Measurements from ENCODE around the gene MYB.
"Not testable (repeated sequence)": the region's sequence is repeated elsewhere in the genome, so short reads cannot be mapped to it uniquely, and the experiment has no call there.

Gene MYB
- total RNA-seq: 3.7 to 6.3 reads per million in 2 donors

DNA sequence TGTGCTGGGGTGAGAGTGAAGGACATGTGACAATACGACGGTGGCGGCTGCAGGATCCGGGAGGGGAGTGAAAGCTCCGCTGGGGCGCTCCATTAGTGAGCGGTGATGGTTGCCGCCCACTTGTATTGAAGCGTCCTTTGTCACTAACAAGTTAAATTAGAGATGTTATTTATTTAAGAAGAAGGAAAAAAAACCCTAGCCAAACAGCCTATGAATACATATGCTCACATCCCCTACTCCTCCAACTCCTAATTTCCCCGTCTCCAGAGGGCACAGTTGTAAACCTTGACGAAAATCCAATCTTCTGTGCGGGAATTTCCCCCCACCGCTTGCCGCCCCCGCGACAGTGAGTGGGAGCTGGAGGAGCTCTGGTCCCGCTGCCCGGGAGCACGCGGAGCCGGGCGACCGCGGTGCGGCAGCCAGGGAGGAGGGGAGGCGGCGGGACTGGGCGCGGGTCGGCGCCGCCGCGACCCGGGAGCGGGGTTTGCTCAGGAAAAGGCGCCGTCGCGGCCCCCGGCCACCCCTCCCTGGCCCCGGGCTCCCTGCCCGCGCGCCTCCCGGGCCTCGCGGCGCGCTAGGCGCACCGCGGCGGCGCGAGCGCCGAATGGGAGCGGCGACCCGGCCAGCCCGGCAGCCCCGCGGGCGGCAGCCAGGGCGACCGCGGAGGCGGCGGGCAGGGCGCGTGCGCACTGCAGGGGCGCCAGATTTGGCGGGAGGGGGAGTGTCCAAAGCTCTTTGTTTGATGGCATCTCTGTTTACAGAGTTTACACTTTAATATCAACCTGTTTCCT, at the start of gene MYB:
TSS of gene MYB (plus strand) at position 767 of the 791 bp plus-strand sequence. CDS start 206 bp downstream, outside the sequence.
- DNase-seq: peak; percentile 37 to 91 (median 54)

DNA sequence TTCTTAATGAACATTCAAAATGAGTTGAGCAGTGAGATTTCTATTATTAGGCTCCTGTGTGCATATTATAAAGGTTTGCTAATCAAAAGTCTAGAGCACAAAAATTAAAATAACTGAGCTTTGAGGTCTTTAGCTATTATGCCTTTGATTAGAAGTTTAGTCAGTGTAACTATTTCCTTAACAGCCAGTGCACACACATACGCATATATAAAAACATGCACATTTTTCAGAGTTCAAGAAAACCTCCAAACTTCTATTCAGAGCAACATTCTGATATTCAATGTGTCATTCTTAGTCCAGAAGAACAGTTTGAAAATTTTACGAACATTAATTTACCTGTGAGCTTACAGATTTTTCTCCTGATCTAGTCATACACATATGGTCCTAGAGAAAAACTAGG, 48.3 kb upstream of the MYB start:
- no peak for DNase-seq

GRCh38 chr6:135135835-135136234, 45.3 kb upstream of the MYB start:
- no peak for DNase-seq

DNA sequence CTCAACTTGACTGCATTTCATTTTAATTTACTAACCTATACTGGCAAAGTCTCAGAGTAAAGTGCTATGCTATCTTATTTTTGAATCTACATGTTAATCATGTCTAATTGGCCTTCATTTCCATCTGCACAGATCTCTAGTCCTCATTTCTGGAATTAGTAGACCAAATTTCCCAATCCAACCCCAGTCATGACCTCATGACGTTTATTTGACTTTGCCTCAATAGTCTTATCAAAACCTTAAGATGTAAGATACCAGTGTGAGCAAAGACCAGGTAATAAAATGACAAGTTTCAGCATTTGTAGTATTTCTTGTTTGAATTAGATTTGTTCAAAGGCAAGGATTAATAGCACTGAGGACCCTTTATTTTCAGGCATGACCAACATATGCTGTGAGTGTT, 43.3 kb upstream of the MYB start:
- DNase-seq: no peak

GRCh38 chr6:135141182-135141581, 39.9 kb upstream of the MYB start:
- DNase-seq: no peak

GRCh38 chr6:135141728-135142127, 39.4 kb upstream of the MYB start:
- no peak for DNase-seq

DNA sequence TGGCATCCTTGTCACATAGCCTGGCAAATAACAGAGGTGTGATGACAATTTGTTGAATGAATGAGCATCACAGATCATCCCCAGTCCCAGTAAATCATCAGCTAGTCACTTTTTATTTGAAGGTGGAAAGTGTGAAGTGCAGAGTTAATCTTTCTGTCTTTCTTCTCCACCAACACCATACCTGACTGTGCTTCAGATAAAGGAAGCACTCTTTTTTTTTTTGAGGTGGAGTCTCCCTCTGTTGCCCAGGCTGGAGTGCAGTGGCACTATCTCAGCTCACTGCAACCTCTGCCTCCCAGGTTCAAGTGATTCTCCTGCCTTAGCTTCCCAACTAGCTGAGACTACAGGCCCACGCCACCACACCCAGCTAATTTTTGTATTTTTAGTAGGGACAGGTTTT, 38.9 kb upstream of the MYB start:
- DNase-seq: not testable (repeated sequence)

DNA sequence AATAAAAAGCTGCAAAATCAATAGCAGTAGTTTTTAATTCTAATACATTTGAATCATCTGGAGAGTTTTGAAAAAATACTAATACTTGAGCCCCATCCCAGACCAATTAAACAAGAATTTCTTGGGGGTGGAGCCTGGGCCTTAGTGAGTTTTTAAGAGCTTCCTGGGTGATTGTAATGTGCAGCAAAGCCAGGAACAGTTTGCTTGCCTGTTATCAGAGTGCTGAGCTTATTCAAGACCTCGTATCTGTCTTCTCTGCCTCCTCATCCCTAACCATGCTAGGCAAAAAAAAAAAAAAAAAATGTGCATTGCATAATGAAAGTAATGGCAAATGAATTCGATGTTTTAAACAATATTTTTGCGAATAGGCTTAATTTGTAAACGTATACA, 36.4 kb upstream of the MYB start:
- peak in 1 of 5 experiments; percentile 56 for DNase-seq

DNA sequence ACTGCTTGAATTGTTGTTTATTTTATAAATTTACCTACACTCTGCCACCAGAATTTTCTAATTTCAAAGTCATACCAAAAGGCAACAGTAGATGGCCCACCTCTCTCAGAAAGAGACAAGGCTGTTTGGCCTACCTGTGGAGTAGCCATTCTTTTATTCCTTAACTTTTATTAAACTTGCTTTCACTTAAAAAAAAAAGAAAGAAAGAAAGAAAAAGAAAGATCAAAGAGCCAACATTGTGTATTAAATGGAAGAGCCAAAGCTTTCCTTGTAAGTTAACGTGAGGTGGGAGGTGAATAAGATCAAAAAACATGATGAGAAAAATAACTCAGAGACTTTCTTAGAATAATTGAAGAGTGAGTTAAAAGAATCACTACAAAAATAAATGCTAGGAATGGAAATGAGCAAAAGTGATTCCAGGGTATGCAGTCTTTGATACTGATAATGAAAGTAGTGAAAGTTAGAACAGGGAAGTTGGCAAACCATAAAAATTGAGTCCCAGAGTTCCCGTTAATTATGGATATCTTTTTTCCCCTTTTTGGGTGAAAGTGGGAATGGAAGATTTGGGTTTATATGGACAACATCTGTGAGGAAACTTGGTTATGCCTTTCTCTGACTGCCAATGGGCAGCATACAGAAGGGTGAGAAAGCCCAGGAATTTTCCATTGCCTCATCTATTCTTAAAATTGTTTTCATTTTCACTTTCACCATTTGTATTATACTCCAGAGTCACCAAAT, 35.9 kb upstream of the MYB start:
- DNase-seq: peak in 2 of 5 experiments; percentile 15 to 77

- no peak for DNase-seq
Measured at GRCh38 chr6:135146162-135146934, 34.8 kb upstream of the MYB start.

GRCh38 chr6:135147637-135148592, 33.2 kb upstream of the MYB start:
- peak in 1 of 5 experiments; percentile 55 for DNase-seq

- DNase-seq: no peak
Measured at GRCh38 chr6:135148889-135149288, 32.2 kb upstream of the MYB start.

DNA sequence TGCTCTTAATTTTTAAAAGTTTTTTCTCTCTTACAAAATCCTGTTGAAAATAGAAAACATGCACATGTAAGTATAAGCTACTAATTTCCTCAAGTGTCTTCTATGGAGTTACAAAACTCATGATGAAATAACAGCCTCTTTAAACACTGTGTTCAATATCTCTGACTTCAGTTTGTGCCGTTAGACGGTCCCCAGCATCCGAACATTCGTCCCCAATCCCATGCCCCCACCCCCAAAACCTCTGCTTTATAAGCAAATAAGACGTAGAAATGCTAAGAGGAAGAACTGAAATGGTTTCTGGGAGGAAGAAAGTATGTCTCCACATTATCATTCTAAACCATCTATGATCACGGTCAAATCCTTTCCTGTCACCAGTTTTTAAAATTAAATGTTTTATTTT, 31.7 kb upstream of the MYB start:
- DNase-seq: no peak

DNA sequence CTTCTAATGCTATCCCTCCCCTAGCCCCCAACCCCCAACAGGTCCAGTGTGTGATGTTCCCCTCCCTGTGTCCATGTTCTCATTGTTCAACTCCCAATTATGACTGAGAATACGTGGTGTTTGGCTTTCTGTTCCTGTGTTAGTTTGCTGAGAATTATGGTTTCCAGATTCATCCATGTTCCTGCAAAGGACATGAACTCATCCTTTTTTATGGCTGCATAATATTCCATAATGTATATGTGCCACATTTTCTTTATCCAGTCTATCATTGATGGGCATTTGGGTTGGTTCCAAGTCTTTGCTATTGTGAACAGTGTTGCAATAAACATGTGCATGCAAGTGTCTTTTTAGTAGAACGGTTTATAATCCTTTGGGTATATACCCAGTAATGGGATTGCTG, 30.6 kb upstream of the MYB start:
- not testable (repeated sequence) for DNase-seq

GRCh38 chr6:135154125-135154524, 27.0 kb upstream of the MYB start:
- not testable (repeated sequence) for DNase-seq

DNA sequence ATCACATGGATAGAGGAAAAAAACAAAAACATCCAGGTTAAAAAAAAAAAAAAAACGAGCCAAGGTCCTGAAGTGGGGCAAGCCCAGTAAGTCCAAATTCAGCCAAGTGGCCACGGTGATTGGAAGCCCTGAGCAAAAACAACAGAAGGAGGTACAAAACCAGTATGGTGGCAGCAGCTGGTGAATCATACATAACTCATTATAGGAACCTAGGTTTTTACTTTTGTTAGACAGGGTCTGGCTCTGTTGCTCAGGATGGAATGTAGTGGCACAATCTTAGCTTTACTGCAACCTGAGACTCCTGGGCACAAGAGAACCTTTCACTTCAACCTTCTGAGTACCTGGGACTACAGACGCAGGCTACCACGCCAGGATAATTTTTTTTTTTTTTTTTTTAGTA, 22.7 kb upstream of the MYB start:
- DNase-seq: no peak

- DNase-seq: peak in 1 of 5 experiments; percentile 65
Measured at GRCh38 chr6:135159531-135159930, 21.6 kb upstream of the MYB start.

- peak in 1 of 5 experiments; percentile 82 for DNase-seq
Measured at GRCh38 chr6:135161411-135162395, 19.4 kb upstream of the MYB start.

- peak in 3 of 5 experiments; percentile 7 to 70 (median 22) for DNase-seq
Measured at GRCh38 chr6:135162678-135163439, 18.2 kb upstream of the MYB start.

- peak in 3 of 5 experiments; percentile 16 to 93 (median 36) for DNase-seq
Measured at GRCh38 chr6:135163440-135163738, 17.7 kb upstream of the MYB start.

Data from T-helper 2 cell (primary cell).